Neural progenitor cell (in vitro differentiated cells): Measurements from ENCODE around the gene PTPN14. TPM values are rescaled to one million over a fixed set of nuclear protein-coding genes. Genes with fewer than 3 reads are reported as not detected.

Experiments used
- DNase-seq: peaks from one replicate; pipeline ENCODE4 v3.0.0-alpha.2; 2016; ENCODE audit warnings: low spot score
- H2AFZ ChIP-seq: fragments of 200-600 bp; sonication (generic); replicated peaks from 2 replicates; pipeline ENCODE4 v1.6.1; 2016; ENCODE audit warnings: antibody characterized with exemption
- H3F3A ChIP-seq: fragments of 200-600 bp; sonication (generic); 2 replicates; pipeline ENCODE4 v1.6.1; 2016; ENCODE audit warnings: antibody characterized with exemption, low read depth
- H3K27ac ChIP-seq: fragments of 200-600 bp; sonication (generic); 2 replicates; pipeline ENCODE4 v1.5.1; 2016; ENCODE audit warnings: mild to moderate bottlenecking
- H3K27me3 ChIP-seq: fragments of 200-600 bp; sonication (generic); 2 replicates; pipeline ENCODE4 v1.6.1; 2016; ENCODE audit warnings: mild to moderate bottlenecking, moderate library complexity
- H3K36me3 ChIP-seq: fragments of 200-600 bp; sonication (generic); 2 replicates; pipeline ENCODE4 v1.5.1; 2016
- H3K4me1 ChIP-seq: fragments of 200-600 bp; sonication (generic); 2 replicates; pipeline ENCODE4 v1.6.1; 2016; ENCODE audit warnings: mixed run types
- H3K4me2 ChIP-seq: fragments of 200-600 bp; sonication (generic); 2 replicates; pipeline ENCODE4 v1.6.1; 2016
- H3K4me3 ChIP-seq: fragments of 200-600 bp; sonication (generic); 2 replicates; pipeline ENCODE4 v1.5.1; 2016
- H3K79me2 ChIP-seq: fragments of 200-600 bp; sonication (generic); 2 replicates; pipeline ENCODE4 v1.6.1; 2016; ENCODE audit warnings: low read depth
- H3K9ac ChIP-seq: fragments of 200-600 bp; sonication (generic); 2 replicates; pipeline ENCODE4 v1.6.1; 2016
- H3K9me3 ChIP-seq: fragments of 200-600 bp; sonication (generic); 2 replicates; pipeline ENCODE4 v1.5.1; 2016; ENCODE audit warnings: low read depth
- H4K20me1 ChIP-seq: fragments of 200-600 bp; sonication (generic); 2 replicates; pipeline ENCODE4 v1.6.1; 2016; ENCODE audit warnings: low read depth
- H3K27ac Mint-ChIP-seq: 3 replicates; pipeline ENCODE4 v1.8.0; 2021; ENCODE audit warnings: mixed read lengths
- H3K27me3 Mint-ChIP-seq: 2 replicates; pipeline ENCODE4 v1.8.0; 2022; ENCODE audit warnings: low read depth, mild to moderate bottlenecking, inconsistent platforms, moderate library complexity, mixed read lengths; ENCODE audit not compliant: insufficient read depth
- H3K36me3 Mint-ChIP-seq: 3 replicates; pipeline ENCODE4 v1.8.0; 2021; ENCODE audit warnings: mixed read lengths
- H3K4me1 Mint-ChIP-seq: 3 replicates; pipeline ENCODE4 v1.8.0; 2021; ENCODE audit warnings: mixed read lengths
- H3K4me3 Mint-ChIP-seq: 3 replicates; pipeline ENCODE4 v1.8.0; 2021; ENCODE audit warnings: mild to moderate bottlenecking, moderate library complexity, mixed read lengths
- H3K9me3 Mint-ChIP-seq: 3 replicates; pipeline ENCODE4 v1.8.0; 2020; ENCODE audit warnings: mixed read lengths
- EZH2 ChIP-seq: fragments of 200-600 bp; sonication (generic); IDR thresholded peaks from 2 replicates; pipeline ENCODE4 v1.6.1; 2017; ENCODE audit warnings: antibody characterized with exemption, mild to moderate bottlenecking, moderate library complexity
- EZH2phosphoT487 ChIP-seq: fragments of 200-600 bp; sonication (generic); IDR thresholded peaks from 2 replicates; pipeline ENCODE4 v1.6.1; 2017; ENCODE audit warnings: antibody characterized with exemption
- total RNA-seq: library from RNA; depleted of rRNA; stranded (reverse); fragments of >200 nt; gene quantifications from 2 replicates; pipeline ENCODE4 v1.2.3, GENCODE V29; 2015; ENCODE audit warnings: low replicate concordance
- TF ChIP-seq, protein P1 (sequence below): fragments of 200-600 bp; sonication (generic); IDR thresholded peaks from 2 replicates; pipeline ENCODE4 v1.5.1; 2017; ENCODE audit warnings: antibody characterized with exemption, mild to moderate bottlenecking

The PTPN14 gene
- total RNA-seq, 1 donor from 2014 or later = 28.3 TPM

DNA sequence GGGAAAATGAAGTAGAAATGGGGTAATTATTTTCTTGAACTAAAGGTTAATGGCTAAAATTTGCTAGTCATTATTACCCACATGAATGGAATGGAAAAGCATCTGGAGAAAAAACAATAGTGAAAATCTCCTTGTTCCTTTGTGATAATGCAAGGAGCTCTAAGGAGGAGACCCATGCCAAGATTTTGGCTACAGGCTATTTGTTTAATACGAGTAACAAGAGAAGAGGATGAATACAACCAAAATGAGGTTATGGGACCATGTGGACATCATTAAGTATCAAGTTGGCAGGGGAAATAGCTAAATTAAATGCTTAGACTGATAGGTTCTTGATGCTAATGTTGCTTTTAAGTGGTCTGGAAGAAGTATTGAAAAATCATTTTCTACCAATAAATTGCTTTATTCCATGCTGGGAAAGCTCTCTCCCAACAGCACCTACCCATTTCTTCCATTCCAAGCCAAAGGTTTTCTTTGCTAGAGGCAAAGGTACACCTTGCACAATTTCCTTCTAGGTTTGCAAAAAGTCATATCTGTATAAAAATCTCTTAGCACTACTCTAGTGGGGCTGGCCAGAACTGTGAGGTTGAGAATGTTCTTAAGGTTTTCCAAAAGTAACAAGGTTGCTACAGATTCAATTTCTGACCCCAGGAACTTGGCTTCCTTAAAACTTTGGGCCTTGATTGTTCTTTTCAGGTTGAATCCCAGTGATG, 170.3 kb downstream of the PTPN14 start:
- H3K9ac ChIP-seq = no peak overlapping the region
- H3K36me3 ChIP-seq = no peaks in the 10 kb centered on the region
- H3K4me1 ChIP-seq = peaks cover 11% of the 10 kb centered on the region
- H4K20me1 ChIP-seq = no peaks in the 10 kb centered on the region
- Mint-ChIP-seq H3K4me3 (no peak overlapping the region), H3K27me3 (peaks cover 10% of the 10 kb centered on the region), H3K36me3 (peaks cover 33% of the 10 kb centered on the region), H3K27ac (no peak overlapping the region), H3K4me1 (peaks cover 13% of the 10 kb centered on the region), H3K9me3 (no peaks in the 10 kb centered on the region)
- H2AFZ ChIP-seq = no peak overlapping the region
- H3K4me3 ChIP-seq = no peak overlapping the region
- H3K4me2 ChIP-seq = no peak overlapping the region
- no peaks in the 10 kb centered on the region for H3F3A ChIP-seq
- no peak for TF ChIP-seq EZH2phosphoT487
- TF ChIP-seq EZH2 = no peak
- TF ChIP-seq, protein P1, sequence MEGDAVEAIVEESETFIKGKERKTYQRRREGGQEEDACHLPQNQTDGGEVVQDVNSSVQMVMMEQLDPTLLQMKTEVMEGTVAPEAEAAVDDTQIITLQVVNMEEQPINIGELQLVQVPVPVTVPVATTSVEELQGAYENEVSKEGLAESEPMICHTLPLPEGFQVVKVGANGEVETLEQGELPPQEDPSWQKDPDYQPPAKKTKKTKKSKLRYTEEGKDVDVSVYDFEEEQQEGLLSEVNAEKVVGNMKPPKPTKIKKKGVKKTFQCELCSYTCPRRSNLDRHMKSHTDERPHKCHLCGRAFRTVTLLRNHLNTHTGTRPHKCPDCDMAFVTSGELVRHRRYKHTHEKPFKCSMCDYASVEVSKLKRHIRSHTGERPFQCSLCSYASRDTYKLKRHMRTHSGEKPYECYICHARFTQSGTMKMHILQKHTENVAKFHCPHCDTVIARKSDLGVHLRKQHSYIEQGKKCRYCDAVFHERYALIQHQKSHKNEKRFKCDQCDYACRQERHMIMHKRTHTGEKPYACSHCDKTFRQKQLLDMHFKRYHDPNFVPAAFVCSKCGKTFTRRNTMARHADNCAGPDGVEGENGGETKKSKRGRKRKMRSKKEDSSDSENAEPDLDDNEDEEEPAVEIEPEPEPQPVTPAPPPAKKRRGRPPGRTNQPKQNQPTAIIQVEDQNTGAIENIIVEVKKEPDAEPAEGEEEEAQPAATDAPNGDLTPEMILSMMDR = no peak
- no peaks in the 10 kb centered on the region for H3K9me3 ChIP-seq
- no peaks in the 10 kb centered on the region for H3K27me3 ChIP-seq
- DNase-seq = no peak
- H3K27ac ChIP-seq = no peak overlapping the region
- H3K79me2 ChIP-seq = no peaks in the 10 kb centered on the region

DNA sequence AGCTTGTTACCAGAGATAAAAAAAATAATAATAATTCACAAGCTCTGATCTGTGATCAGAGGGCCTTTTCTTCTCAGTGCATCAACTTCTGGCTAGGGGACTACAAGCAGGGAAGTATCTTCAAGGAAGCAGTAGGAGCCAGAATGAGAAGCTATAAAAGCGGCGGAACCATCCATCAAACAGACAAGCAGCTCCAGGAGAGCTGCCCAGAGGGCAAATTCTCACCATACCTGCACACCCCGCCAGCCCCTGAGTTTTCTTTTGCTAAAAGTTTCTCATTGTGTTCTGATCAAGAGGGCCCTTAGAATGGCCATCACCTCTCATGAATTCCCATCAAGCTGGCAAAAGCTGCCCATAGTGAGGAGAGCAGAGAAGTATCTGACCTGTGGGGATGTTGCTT, 171.0 kb downstream of the PTPN14 start:
- Histone ChIP-seq H3K27me3 (no peaks in the 10 kb centered on the region), H2AFZ (no peak overlapping the region), H3K27ac (no peak overlapping the region), H3F3A (no peaks in the 10 kb centered on the region), H3K79me2 (no peaks in the 10 kb centered on the region), H3K9ac (no peak overlapping the region), H3K9me3 (no peaks in the 10 kb centered on the region), H3K4me1 (peaks cover 11% of the 10 kb centered on the region), H3K4me2 (no peak overlapping the region), H3K4me3 (no peak overlapping the region), H4K20me1 (no peaks in the 10 kb centered on the region), H3K36me3 (no peaks in the 10 kb centered on the region)
- Mint-ChIP-seq H3K27me3 (peaks cover 10% of the 10 kb centered on the region), H3K4me3 (no peak overlapping the region), H3K4me1 (peaks cover 13% of the 10 kb centered on the region), H3K9me3 (no peaks in the 10 kb centered on the region), H3K27ac (no peak overlapping the region), H3K36me3 (peaks cover 33% of the 10 kb centered on the region)
- no peak for DNase-seq
- TF ChIP-seq EZH2 (no peak), EZH2phosphoT487 (no peak)
- TF ChIP-seq, protein P1 = no peak

DNA sequence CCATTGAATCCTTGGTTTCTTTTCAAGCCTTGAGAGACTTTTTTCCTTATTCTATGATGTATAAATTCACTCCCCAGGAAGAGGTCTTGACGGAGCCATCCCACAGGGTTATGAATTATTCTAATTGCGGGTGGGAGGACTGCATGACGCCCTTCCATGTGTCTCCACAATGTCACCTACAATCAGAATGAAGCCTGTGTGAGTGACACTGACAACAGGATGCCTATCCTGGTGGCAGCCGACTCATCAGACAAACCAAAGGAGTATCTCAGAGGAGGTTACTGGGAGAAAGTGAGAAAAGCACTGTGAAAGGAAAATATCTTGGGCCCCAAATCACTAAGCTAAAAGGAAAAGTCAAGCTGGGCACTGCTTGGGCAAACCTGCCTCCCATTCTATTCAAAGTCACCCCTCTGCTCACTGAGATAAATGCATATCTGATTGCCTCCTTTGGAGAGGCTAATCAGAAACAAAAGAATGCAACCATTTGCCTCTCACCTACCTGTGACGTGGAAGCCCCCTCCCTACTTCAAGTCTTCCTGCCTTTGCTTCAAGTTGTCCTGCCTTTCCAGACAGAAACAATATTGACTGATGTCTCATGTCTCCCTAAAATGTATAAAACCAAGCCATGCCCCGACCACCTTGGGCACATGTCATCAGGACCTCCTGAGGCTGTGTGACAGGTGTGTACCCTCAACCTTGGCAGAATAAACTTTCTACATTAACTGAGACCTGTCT, 172.0 kb downstream of the PTPN14 start:
- peaks cover 12% of the 10 kb centered on the region for H3K27me3 Mint-ChIP-seq
- peak overlapping the region; percentile 59 for H3K27ac Mint-ChIP-seq
- no peak for DNase-seq
- no peaks in the 10 kb centered on the region for H3K79me2 ChIP-seq
- H4K20me1 ChIP-seq = no peaks in the 10 kb centered on the region
- no peak overlapping the region for H3K4me3 ChIP-seq
- H3K9ac ChIP-seq = no peak overlapping the region
- no peak overlapping the region for H2AFZ ChIP-seq
- peaks cover 11% of the 10 kb centered on the region for H3K4me1 ChIP-seq
- no peaks in the 10 kb centered on the region for H3K36me3 ChIP-seq
- H3K27ac ChIP-seq = no peak overlapping the region
- H3K4me2 ChIP-seq = no peak overlapping the region
- H3K9me3 Mint-ChIP-seq = no peaks in the 10 kb centered on the region
- peaks cover 13% of the 10 kb centered on the region for H3K4me1 Mint-ChIP-seq
- no peaks in the 10 kb centered on the region for H3F3A ChIP-seq
- peak overlapping the region; percentile 44 for H3K4me3 Mint-ChIP-seq
- TF ChIP-seq EZH2 (no peak), EZH2phosphoT487 (no peak)
- TF ChIP-seq, protein P1 = no peak
- no peaks in the 10 kb centered on the region for H3K27me3 ChIP-seq
- H3K9me3 ChIP-seq = no peaks in the 10 kb centered on the region
- H3K36me3 Mint-ChIP-seq = peaks cover 31% of the 10 kb centered on the region
